C4-2B (cell line): ENCODE results near the gene BRI3.
A peak's percentile ranks its signal among the peaks of the same experiment; 100 is the strongest.

ENCODE experiments used
- H3K27ac ChIP-seq: fragments of 450-650 bp; 2 replicates; pipeline ENCODE4 v1.5.1; 2017
- CTCF ChIP-seq: fragments of 450-650 bp; conservative IDR thresholded peaks from 2 replicates; pipeline ENCODE4 v1.5.1; 2017; ENCODE audit warnings: mild to moderate bottlenecking
- ZFX ChIP-seq: fragments of 450-650 bp; IDR thresholded peaks from 2 replicates; pipeline ENCODE4 v1.6.1; 2017

BRI3 gene

GRCh38 chr7:98283887-98284222, 2.4 kb downstream of the BRI3 start:
- peak overlapping the region; percentile 96 for H3K27ac ChIP-seq
- TF ChIP-seq ZFX (no peak), CTCF (no peak)

GRCh38 chr7:98284335-98285036, 3.0 kb downstream of the BRI3 start:
- TF ChIP-seq CTCF: no peak
- no peak for TF ChIP-seq ZFX
- peak overlapping the region; percentile 96 for H3K27ac ChIP-seq

GRCh38 chr7:98285157-98286092, 3.9 kb downstream of the BRI3 start:
- peak overlapping the region; percentile 96 for H3K27ac ChIP-seq

GRCh38 chr7:98286093-98286539, 4.6 kb downstream of the BRI3 start:
- H3K27ac ChIP-seq: peak overlapping the region; percentile 96
- TF ChIP-seq ZFX (no peak), CTCF (no peak)

More at GRCh38 chr7:98285157-98286092, 3.9 kb downstream of the BRI3 start:
- TF ChIP-seq CTCF (no peak), ZFX (no peak)

- no peak for TF ChIP-seq CTCF
- no peak for TF ChIP-seq ZFX
- H3K27ac ChIP-seq: no peak overlapping the region
These were observed 5.4 kb downstream of the BRI3 start for GRCh38 chr7:98286701-98287485.

- H3K27ac ChIP-seq: no peak overlapping the region; the same call in 1 of the 2 replicates
- no peak for TF ChIP-seq CTCF
These were observed 6.0 kb downstream of the BRI3 start for GRCh38 chr7:98287486-98287959.
